IMR-90 (cell line): ENCODE data around the gene POLD3. TPM values are rescaled to one million over a fixed set of nuclear protein-coding genes. Genes with fewer than 3 reads are reported as not detected.
A peak's percentile ranks its signal among the peaks of the same experiment; 100 is the strongest.

ENCODE experiments used
- ATAC-seq: fragments of 200-7000 bp; cut with Tn5 transposase; 2 replicates; pipeline ENCODE4 v1.9.1; 2020; ENCODE audit warnings: low read depth, mild to moderate bottlenecking, moderate library complexity
- BruUV-seq: library from RNA; stranded (reverse); fragments of 400-500 nt; replicated peaks from 2 replicates; lab custom pipeline; 2021; lab: Mats Ljungman, UMichigan
- CTCF ChIA-PET: fragments of 300-600 bp; formaldehyde crosslinking; extraction: SDS; loops from one replicate; lab custom pipeline; 2021; ENCODE audit warnings: antibody characterized with exemption; lab: Yijun Ruan, JAX
- POLR2A ChIA-PET: fragments of 300-600 bp; sonication (Branson Sonifier 250); formaldehyde crosslinking; loops from one replicate; lab custom pipeline; 2022; ENCODE audit warnings: antibody characterized with exemption; ENCODE audit not compliant: unreplicated experiment; lab: Charles Lee
- DNase-seq: peaks from one replicate; pipeline ENCODE4 v3.0.0; 2013
- H2AFZ ChIP-seq: replicated peaks from 2 replicates; pipeline ENCODE3; 2013; ENCODE audit warnings: low read length, mild to moderate bottlenecking; ENCODE audit not compliant: poor library complexity
- H2AK5ac ChIP-seq: 2 replicates; pipeline ENCODE4 v1.6.1; 2013; ENCODE audit warnings: low read depth, low read length, inconsistent platforms
- H2AK9ac ChIP-seq: replicated peaks from 2 replicates; pipeline ENCODE3; 2013; ENCODE audit warnings: mild to moderate bottlenecking, low read depth, low read length, moderate library complexity; ENCODE audit not compliant: poor library complexity
- H2BK120ac ChIP-seq: 2 replicates; pipeline ENCODE4 v1.6.1; 2013; ENCODE audit warnings: low read depth, low read length, inconsistent platforms
- H2BK15ac ChIP-seq: 3 replicates; pipeline ENCODE4 v1.6.1; 2013; ENCODE audit warnings: low read depth, low read length, inconsistent platforms
- H2BK20ac ChIP-seq: 2 replicates; pipeline ENCODE4 v1.6.1; 2013; ENCODE audit warnings: low read depth, mild to moderate bottlenecking, inconsistent platforms, low read length, moderate library complexity
- H2BK5ac ChIP-seq: 2 replicates; pipeline ENCODE4 v1.6.1; 2013; ENCODE audit warnings: mild to moderate bottlenecking, low read depth, low read length, inconsistent platforms; ENCODE audit not compliant: poor library complexity, severe bottlenecking
- H3K14ac ChIP-seq: replicated peaks from 2 replicates; pipeline ENCODE4 v1.6.1; 2013; ENCODE audit warnings: low read depth, low read length, inconsistent platforms
- H3K18ac ChIP-seq: 2 replicates; pipeline ENCODE4 v1.6.1; 2013; ENCODE audit warnings: low read depth, low read length, control low read depth
- H3K23ac ChIP-seq: 2 replicates; pipeline ENCODE4 v1.6.1; 2013; ENCODE audit warnings: low read depth, low read length, inconsistent platforms
- H3K27ac ChIP-seq: 2 replicates; pipeline ENCODE4 v1.5.1; 2013; ENCODE audit warnings: mild to moderate bottlenecking, control low read depth, low read length; ENCODE audit not compliant: insufficient read depth
- H3K27me3 ChIP-seq: 2 replicates; pipeline ENCODE4 v1.6.1; 2013; ENCODE audit warnings: low read length; ENCODE audit not compliant: control insufficient read depth, insufficient read depth
- H3K36me3 ChIP-seq: 2 replicates; pipeline ENCODE4 v1.6.1; 2013; ENCODE audit warnings: low read length, mixed read lengths; ENCODE audit not compliant: control insufficient read depth, insufficient read depth
- H3K4ac ChIP-seq: 2 replicates; pipeline ENCODE4 v1.6.1; 2013; ENCODE audit warnings: low read depth, low read length, inconsistent platforms
- H3K4me1 ChIP-seq: 2 replicates; pipeline ENCODE4 v1.6.1; 2013; ENCODE audit warnings: low read length, mixed read lengths; ENCODE audit not compliant: control insufficient read depth, insufficient read depth
- H3K4me2 ChIP-seq: 2 replicates; pipeline ENCODE4 v1.6.1; 2013; ENCODE audit warnings: low read depth, mild to moderate bottlenecking, control low read depth, low read length, moderate library complexity
- H3K4me3 ChIP-seq: 2 replicates; pipeline ENCODE4 v1.5.1; 2013; ENCODE audit warnings: low read depth, mild to moderate bottlenecking, control low read depth, low read length, moderate library complexity; ENCODE audit not compliant: insufficient read depth
- H3K56ac ChIP-seq: 2 replicates; pipeline ENCODE4 v1.6.1; 2013; ENCODE audit warnings: low read length, inconsistent platforms; ENCODE audit not compliant: insufficient read depth; ENCODE audit errors: extremely low read depth
- H3K79me1 ChIP-seq, 2 experiments: 2 replicates each; pipeline ENCODE4 v1.6.1; 2013; ENCODE audit warnings: low read length in 2 of 2, inconsistent platforms in 1 of 2, low read depth in 1 of 2
- H3K9ac ChIP-seq: 2 replicates; pipeline ENCODE4 v1.6.1; 2013; ENCODE audit warnings: low read depth, low read length, control low read depth
- H3K9me1 ChIP-seq: 2 replicates; pipeline ENCODE4 v1.6.1; 2013; ENCODE audit warnings: low read length, inconsistent platforms; ENCODE audit not compliant: insufficient read depth
- H3K9me3 ChIP-seq: 2 replicates; pipeline ENCODE4 v1.6.1; 2013; ENCODE audit warnings: low read length; ENCODE audit not compliant: control insufficient read depth, insufficient read depth
- H4K20me1 ChIP-seq: 2 replicates; pipeline ENCODE4 v1.6.1; 2013; ENCODE audit warnings: low read length, inconsistent platforms; ENCODE audit not compliant: insufficient read depth
- H4K5ac ChIP-seq: 2 replicates; pipeline ENCODE4 v1.6.1; 2013; ENCODE audit warnings: mild to moderate bottlenecking, low read depth, low read length, control low read depth
- H4K8ac ChIP-seq, 2 experiments: 2 replicates each; pipeline ENCODE4 v1.6.1; 2013; ENCODE audit warnings: low read depth in 2 of 2, low read length in 2 of 2, control low read depth in 1 of 2, inconsistent platforms in 1 of 2
- H4K91ac ChIP-seq: 2 replicates; pipeline ENCODE4 v1.6.1; 2013; ENCODE audit warnings: low read depth, low read length, inconsistent platforms; ENCODE audit not compliant: insufficient read depth
- CEBPB ChIP-seq: IDR thresholded peaks from 2 replicates; pipeline ENCODE4 v1.6.1; 2012; ENCODE audit warnings: low read depth, low read length, improper control_type of control experiment
- CHD1 ChIP-seq: IDR thresholded peaks from 2 replicates; pipeline ENCODE4 v1.6.1; 2012; ENCODE audit warnings: low read depth, low read length, improper control_type of control experiment
- FOS ChIP-seq: fragments of 150-350 bp; IDR thresholded peaks from 2 replicates; pipeline ENCODE4 v1.6.1; 2016; ENCODE audit warnings: low read depth, low read length
- MXI1 ChIP-seq: IDR thresholded peaks from 2 replicates; pipeline ENCODE4 v1.6.1; 2012; ENCODE audit warnings: low read depth, mild to moderate bottlenecking, low read length, moderate library complexity, borderline replicate concordance
- POLR2A ChIP-seq: IDR thresholded peaks from 2 replicates; pipeline ENCODE4 v1.6.1; 2012; ENCODE audit warnings: mild to moderate bottlenecking, low read depth, low read length
- WGBS, 2 experiments: methylation state at CpG; one replicate each; pipeline versions ENCODE4 v1.1.5 to v1.1.7; 2013; ENCODE audit warnings: missing lambda C conversion rate in 2 of 2; ENCODE audit not compliant: insufficient read length in 1 of 2; ENCODE audit errors: extremely low coverage in 2 of 2; 5-methylcytosine and 5-hydroxymethylcytosine counted together
- dilution Hi-C: fragments of 300-500 bp; cut with HindIII; formaldehyde crosslinking; loops from one replicate; pipeline ENCODE4 v1.14.3; 2018; ENCODE audit warnings: low sequenced_read_pairs; ENCODE audit not compliant: unreplicated experiment
- in situ Hi-C: fragments of 300-500 bp; cut with MboI; formaldehyde crosslinking; loops from 3 replicates; pipeline ENCODE4 v1.14.3; 2019; ENCODE audit warnings: low sequenced_read_pairs, inconsistent platforms, mixed read lengths
- intact Hi-C: fragments of 100-400 bp; cut with micrococcal nuclease; formaldehyde crosslinking; loops from 2 replicates; pipeline ENCODE4 v1.10.0; 2022
- polyA plus RNA-seq, 3 experiments: library from polyadenylated mRNA; depleted of rRNA; stranded (reverse); fragments of >200 nt; gene quantifications; 2 replicates each; pipeline ENCODE4 v1.2.3, GENCODE V29; 2012; ENCODE audit warnings: low replicate concordance in 1 of 3
- total RNA-seq: library from RNA; depleted of rRNA; stranded (reverse); fragments of >200 nt; gene quantifications from 2 replicates; pipeline ENCODE4 v1.2.3, GENCODE V29; 2012
- TF ChIP-seq, protein P1 (sequence below): fragments of 150-350 bp; IDR thresholded peaks from 2 replicates; pipeline ENCODE4 v1.6.1; 2016; ENCODE audit warnings: low read depth, mild to moderate bottlenecking, low read length, moderate library complexity, borderline replicate concordance
- TF ChIP-seq, protein P2 (sequence below): fragments of 150-350 bp; IDR thresholded peaks from 2 replicates; pipeline ENCODE4 v1.6.1; 2017; ENCODE audit warnings: mild to moderate bottlenecking, antibody characterized with exemption, low read length, low read depth
- TF ChIP-seq, protein P3 (sequence below): conservative IDR thresholded peaks from 2 replicates; pipeline ENCODE4 v1.5.1; 2012; ENCODE audit warnings: mild to moderate bottlenecking, low read depth, low read length, improper control_type of control experiment

The POLD3 gene
- total and polyA plus RNA-seq, 2 of the 4 experiments (the other 2 are of a cell fraction): 9.1 to 9.2 TPM

DNA sequence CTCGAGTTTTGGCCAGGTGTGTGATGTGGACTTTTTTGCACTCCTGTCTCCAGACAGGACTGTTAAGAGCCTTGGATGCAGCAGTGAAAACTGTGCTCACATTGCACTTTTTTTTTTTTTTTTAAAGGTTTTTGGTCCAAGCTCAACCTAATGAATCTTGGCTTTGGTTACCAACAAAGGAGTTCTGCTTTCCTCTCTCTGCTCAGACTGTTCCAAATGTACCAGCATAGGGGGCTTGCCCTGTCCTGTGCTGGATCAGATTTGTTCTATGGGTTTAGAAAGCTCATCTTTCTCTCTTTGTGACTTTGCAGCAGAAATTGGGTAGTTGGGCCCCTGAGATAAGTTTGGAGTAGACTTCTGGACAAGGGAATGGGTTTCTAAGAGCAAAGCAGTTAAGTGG is 45.3 kb downstream of the POLD3 start:
- H3K79me1 ChIP-seq: peaks cover 9 to 23% of the 10 kb centered on the region in 2 experiments; a peak in 2 of 4 replicates
- peaks cover 10% of the 10 kb centered on the region for H3K9me1 ChIP-seq
- H3K18ac ChIP-seq: peak overlapping the region; percentile 86
- H3K36me3 ChIP-seq: peaks cover 15% of the 10 kb centered on the region
- no peak overlapping the region for H2BK15ac ChIP-seq
- no peak overlapping the region for H3K4me2 ChIP-seq
- no peak overlapping the region for H3K27ac ChIP-seq
- no CpG with 5 or more reads among the region's 1 CpG for WGBS, 2 experiments
- no peaks in the 10 kb centered on the region for H4K20me1 ChIP-seq
- peak overlapping the region; percentile 91 for H4K5ac ChIP-seq
- peak overlapping the region; percentile 59; the same call in 1 of the 2 replicates for H2BK20ac ChIP-seq
- H3K56ac ChIP-seq: no peak overlapping the region
- H3K9ac ChIP-seq: no peak overlapping the region
- dilution Hi-C loops (no loop called here), in situ Hi-C loops (no loop called here), intact Hi-C loops (no loop called here)
- DNase-seq: no peak
- peak overlapping the region; percentile 85 for H2BK120ac ChIP-seq
- no peak for ATAC-seq
- TF ChIP-seq, protein P1, sequence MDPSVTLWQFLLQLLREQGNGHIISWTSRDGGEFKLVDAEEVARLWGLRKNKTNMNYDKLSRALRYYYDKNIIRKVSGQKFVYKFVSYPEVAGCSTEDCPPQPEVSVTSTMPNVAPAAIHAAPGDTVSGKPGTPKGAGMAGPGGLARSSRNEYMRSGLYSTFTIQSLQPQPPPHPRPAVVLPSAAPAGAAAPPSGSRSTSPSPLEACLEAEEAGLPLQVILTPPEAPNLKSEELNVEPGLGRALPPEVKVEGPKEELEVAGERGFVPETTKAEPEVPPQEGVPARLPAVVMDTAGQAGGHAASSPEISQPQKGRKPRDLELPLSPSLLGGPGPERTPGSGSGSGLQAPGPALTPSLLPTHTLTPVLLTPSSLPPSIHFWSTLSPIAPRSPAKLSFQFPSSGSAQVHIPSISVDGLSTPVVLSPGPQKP: no peak
- TF ChIP-seq, protein P2, sequence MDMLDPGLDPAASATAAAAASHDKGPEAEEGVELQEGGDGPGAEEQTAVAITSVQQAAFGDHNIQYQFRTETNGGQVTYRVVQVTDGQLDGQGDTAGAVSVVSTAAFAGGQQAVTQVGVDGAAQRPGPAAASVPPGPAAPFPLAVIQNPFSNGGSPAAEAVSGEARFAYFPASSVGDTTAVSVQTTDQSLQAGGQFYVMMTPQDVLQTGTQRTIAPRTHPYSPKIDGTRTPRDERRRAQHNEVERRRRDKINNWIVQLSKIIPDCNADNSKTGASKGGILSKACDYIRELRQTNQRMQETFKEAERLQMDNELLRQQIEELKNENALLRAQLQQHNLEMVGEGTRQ: no peak
- TF ChIP-seq MXI1: no peak
- TF ChIP-seq, protein P3, sequence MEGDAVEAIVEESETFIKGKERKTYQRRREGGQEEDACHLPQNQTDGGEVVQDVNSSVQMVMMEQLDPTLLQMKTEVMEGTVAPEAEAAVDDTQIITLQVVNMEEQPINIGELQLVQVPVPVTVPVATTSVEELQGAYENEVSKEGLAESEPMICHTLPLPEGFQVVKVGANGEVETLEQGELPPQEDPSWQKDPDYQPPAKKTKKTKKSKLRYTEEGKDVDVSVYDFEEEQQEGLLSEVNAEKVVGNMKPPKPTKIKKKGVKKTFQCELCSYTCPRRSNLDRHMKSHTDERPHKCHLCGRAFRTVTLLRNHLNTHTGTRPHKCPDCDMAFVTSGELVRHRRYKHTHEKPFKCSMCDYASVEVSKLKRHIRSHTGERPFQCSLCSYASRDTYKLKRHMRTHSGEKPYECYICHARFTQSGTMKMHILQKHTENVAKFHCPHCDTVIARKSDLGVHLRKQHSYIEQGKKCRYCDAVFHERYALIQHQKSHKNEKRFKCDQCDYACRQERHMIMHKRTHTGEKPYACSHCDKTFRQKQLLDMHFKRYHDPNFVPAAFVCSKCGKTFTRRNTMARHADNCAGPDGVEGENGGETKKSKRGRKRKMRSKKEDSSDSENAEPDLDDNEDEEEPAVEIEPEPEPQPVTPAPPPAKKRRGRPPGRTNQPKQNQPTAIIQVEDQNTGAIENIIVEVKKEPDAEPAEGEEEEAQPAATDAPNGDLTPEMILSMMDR: no peak
- no peak for TF ChIP-seq POLR2A
- no peak for TF ChIP-seq CEBPB
- no peak for TF ChIP-seq FOS
- no peak for TF ChIP-seq CHD1
- ChIA-PET CTCF (no interaction called here), POLR2A (no interaction called here)
- no peak overlapping the region for H3K4me3 ChIP-seq
- H4K91ac ChIP-seq: peak overlapping the region; percentile 58
- H2AK9ac ChIP-seq: no peak overlapping the region
- H2BK5ac ChIP-seq: peak overlapping the region; percentile 61
- H3K27me3 ChIP-seq: no peaks in the 10 kb centered on the region
- peak overlapping the region; percentile 82; the same call in 1 of the 2 replicates for H2AK5ac ChIP-seq
- peaks cover 29% of the 10 kb centered on the region for H3K4me1 ChIP-seq
- no peak overlapping the region; the same call in 1 of the 2 replicates for H3K23ac ChIP-seq
- no peaks in the 10 kb centered on the region for H3K9me3 ChIP-seq
- H3K4ac ChIP-seq: peak overlapping the region; percentile 54; the same call in 1 of the 2 replicates
- H3K14ac ChIP-seq: peak overlapping the region; percentile 66
- peak overlapping the region; percentile 33 to 59; a peak in 3 of 4 replicates for H4K8ac ChIP-seq
- H2AFZ ChIP-seq: no peak overlapping the region
- no TSS peak for BruUV-seq
